HL-60/S4 treated with retinoic acid at 250 ng/mL for 4 days and 3 days (cell line): Measurements from ENCODE around the gene DDIT3.

Source experiments
- in situ Hi-C: fragments of 300-500 bp; cut with MboI; formaldehyde crosslinking; loops from 2 replicates; pipeline ENCODE4 v1.7.0; 2022; ENCODE audit warnings: low sequenced_read_pairs

DDIT3 gene

DNA sequence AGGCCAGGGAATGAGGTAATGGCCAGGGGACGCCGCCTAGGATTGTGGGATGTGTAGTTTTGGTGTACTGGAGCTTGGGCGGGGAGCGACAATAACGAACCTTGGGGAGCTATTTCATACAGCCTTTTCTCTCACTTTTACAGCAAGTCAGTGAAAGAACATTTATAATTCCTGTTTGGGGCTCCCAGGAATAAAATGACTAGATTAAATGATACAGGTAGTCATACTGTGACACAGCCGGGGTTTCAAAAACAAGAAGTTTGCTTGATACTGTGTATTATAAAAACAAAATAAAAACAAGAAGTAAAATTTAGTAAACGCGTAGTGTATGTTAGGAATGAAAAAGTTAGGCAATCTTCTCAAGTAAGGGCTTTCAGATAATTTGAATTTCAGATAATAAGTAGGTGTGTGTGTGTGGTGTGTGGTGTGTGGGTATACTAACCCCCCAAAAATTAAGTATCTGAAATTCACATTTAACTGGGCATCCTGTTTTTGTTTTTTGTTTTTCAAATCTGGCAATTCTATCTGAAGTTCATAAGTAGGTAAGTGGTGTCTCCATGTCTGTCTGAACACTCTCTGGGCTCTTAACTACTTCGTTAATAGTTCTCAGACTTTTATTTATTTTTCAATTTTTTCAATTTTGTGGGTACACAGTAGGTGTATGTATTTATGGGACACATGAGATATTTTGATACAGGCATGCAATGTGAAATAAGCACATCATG is 27.1 kb upstream of the DDIT3 start:
- in situ Hi-C loops, result no loop called here

DNA sequence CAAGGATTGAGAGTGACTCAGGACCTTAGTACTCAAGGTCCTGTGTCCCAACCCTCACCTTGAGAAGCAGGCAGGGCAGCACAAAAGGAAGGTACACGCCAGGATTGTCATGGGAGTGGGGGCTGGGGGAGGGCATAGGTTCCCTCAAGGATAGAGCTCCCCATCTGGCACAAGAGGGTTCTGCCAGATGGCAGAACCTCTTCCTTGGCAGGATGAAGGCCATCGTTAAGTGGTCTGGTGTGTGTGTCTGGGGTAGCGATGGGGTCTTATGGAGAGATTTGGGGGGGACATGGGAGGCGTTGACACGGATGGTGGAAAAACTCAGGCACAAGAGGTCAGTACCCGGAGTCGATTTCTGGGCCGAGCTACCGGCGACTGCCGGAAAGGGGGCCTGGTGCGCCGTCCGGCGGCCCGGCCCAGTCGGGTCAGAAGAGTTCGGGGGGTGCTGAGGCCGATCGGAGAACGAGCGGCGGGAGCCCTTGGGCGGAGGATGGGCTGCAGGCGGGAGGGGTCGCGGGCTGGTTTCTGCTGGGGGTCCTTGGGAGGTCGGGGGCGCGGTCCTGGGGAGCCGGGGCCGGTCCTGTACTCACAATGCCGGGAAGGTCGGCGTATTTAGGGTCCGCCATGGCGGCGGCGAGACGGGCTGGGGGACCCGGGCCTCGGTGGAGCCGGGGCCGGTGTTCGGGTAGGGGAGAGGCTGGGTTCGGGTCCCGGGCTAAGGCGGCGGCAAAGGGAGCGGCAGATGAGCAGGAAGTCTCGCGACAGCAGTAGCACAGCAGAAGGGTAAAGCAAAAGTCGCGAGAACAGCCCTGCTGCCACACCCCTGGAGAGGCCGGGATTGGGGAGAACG is 26.3 kb upstream of the DDIT3 start, which contains the start of gene DCTN2:
Gene DCTN2 (minus strand): TSS at position 755 of the 850 bp plus-strand sequence. CDS start 129 bp downstream, at position 626.
- in situ Hi-C loops, result no loop called here

DNA sequence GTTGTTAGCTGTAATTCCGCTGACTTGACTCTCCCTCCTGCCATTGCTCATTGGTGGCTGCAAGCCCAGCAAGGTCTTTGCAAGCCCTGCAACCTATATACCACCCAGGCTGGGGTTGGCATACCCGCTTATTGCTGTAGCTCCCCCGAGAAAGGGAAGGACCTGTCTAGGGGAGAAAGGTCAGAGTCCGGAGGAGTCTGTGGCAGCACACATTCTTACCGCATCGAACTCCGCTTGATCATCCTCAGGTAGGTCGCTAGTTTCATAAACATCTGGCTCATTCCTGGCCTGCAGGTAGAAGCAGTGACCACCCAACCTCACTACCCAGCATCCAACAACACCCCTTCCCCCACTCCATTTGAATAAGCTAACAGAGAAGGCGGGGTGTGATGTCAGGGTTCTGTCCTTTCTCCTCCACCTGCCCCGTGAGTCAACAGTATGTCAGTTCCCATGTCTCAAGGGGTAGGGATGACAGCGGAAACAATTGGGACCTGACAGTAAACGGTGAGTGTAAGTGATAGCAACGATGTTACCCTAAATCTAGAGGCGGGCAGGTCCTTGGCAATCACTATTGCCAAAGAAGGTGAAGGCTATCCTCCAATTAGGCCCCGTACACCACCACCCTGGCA is 25.6 kb upstream of the DDIT3 start:
- in situ Hi-C loops, result no loop called here

DNA sequence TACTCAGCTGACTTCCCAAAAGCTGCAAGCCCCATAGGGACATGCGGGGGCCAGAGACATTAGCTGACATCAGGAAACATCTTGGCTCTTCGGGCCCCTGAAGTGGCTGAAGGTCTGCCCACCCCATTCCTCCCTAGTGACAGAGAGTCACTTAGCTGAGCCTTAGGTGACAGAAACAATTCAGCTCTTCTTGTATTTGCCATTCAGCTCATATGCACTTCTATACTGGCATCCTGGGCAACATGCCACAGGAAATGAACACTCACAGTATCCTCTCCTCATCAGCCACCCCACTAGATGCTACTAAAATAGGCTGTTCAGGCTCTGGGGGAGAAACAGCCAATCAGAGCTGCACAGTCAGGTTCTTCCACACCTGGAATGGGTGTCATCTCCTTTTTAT is 23.3 kb upstream of the DDIT3 start:
- in situ Hi-C loops, result no loop called here

DNA sequence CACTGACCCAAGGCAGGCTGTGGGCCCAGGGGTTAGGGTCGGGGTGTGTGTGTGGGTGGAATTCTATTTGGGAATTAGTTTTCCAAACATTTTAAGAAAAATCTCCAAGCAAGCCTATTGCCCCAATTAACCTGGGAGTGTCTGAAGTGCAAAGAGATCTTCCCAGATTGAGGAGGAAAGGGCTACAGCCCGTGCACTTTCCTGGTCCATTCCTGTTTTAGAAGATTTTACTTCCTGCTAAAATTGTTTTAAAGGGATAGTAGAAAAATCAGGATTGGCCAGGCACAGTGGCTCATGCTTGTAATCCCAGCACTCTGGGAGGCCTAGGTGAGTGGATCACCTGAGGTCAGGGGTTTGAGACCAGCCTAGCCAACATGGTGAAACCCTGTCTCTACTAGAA is 21.4 kb upstream of the DDIT3 start:
- in situ Hi-C loops, result no loop called here

DNA sequence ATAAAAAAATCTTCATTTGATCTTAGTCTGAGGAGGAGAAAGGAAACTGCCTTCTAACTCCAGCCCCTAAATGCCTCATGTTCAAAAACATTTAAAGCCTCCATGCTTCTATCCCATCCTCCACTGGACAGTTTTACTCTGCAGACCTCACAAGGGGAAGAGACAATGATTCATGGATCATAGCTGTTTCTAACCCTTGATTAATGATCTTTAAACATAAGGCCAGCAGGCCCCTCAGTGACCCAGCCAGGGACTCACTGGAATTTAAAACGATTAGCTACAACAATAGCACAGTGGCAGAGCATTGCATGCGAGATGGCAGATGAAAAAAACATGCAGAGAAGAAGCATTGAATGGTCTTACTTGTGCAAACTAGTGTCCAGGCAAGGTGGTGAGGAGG is 20.7 kb upstream of the DDIT3 start:
- in situ Hi-C loops, result no loop called here

DNA sequence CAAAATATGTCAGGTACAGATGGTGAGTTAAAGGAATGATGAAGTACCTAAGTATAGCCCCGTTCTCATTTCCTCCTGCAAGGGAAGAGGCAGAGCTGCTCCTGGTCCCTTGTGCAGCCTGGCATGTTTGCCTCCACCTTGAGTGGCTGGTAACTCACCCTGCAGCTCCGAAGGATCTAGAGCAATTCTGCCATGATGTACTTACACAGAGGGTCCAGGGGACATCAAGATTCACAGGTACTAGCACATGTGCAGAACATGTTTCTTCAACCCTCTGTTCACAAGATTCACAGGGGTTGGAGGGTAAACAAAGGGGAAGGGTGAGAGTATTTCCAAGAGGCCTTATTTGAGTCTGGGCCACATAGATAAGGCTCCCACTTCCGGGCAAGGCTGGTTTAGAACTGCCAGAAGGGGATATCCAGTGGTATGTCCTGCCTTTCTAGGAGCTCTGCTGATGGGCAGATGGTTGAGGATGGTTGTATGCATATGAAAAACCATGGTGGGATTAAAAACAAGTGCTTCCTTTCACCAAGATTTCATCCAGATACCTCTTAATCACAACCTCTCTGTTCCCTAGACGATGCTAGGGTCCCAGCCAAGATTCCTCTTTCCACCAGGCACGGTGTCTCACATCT is 18.9 kb upstream of the DDIT3 start:
- in situ Hi-C loops, result no loop called here

DNA sequence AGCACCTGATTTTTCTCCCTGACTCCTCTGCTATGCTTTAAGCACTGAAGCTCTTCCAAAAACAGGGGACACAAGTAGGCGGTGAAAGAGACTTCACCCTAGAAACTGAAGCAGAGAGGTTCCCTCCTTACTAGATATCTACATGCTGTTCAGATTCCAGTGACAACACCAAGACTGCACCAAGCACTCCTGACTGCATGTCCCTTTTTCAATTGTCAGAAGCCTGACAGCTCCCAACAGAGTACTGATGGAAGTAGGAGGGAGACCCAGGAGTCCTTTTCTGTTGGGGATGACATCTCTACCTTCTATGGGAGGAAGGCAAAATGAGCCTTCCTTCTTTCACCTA is 16.3 kb upstream of the DDIT3 start:
- in situ Hi-C loops, result no loop called here

DNA sequence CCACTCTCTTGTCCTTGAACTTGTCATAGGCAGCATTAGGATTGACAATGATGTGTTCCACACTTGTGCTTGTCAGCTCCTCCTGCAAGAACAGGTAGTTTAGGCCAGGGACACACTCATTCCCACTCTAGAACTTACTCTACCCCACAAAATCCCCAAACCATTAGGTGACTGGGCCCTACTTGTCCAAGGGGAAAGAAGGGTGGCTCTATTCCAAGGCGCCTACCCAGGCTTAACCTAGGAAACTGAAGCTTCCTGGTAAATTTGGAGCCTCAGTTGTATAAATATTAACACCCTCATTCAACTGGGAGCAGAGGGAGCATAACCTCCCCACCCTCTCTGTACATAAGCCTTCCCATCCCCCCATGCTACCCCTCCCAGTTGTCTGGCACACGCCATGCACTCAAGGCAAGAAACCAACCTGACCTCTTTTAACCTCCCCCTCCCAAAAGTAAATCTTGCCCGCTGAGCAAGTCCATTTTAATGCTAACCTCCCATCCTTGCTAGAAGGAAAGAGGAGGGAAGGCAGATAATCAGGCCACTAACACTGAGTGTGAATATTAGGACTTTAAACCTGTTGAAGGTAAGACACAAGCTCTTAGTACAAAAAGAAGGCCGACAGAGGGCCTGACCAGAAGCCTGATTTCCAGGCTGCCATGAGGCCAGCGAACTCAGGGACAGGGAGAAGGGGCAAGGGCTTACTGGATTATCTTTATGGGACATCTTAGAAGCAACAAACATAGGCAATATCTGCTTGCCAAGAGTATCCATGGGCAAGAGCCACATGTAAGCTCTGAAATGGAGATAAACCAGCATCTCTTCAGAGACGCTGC is 15.7 kb upstream of the DDIT3 start:
- in situ Hi-C loops, result no loop called here

DNA sequence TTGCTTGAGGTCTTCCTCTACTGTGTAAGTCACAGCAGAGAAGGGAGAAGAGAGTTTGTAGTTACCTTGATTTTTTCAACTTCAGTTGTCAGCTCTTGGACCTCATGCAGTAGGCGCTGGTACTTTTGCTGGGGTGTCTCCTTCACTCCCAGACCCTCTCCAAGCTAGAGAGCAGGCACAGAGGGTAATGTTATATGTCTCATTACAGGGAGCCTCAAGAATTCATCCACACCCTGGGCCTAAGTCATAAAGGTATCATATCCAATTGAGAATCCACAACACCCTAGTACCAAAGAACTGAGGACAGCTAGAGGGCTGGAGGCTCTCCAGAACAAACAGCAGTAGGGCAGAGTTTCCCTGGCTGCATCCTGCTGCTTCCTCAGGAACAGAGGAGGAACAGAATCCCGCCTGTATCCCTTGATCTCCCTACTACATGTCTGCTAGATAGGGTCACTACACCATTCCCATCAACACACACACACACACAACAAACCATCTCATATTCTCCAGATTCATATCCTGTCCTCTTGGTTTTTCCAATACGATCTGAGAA is 14.8 kb upstream of the DDIT3 start:
- in situ Hi-C loops, result no loop called here

DNA sequence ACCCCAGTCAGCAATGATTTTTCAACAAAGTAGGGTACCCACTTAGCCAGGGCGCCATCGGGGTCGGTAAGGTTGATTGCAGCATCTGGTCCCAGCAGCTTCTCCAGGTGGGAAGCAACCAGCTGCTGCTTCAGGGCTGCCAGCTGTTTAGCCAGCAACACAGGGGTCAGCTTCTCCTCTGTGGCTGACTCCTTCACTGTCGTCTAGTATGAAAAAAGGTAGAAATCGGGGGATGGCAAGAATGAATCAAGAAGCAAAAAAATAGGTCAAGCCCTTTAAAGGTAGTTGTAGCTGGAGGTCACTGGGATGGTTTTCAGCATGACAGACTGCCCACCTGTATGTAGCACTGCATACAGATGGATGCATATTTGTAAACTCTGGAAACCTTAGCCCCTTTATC is 13.9 kb upstream of the DDIT3 start:
- in situ Hi-C loops, result no loop called here

DNA sequence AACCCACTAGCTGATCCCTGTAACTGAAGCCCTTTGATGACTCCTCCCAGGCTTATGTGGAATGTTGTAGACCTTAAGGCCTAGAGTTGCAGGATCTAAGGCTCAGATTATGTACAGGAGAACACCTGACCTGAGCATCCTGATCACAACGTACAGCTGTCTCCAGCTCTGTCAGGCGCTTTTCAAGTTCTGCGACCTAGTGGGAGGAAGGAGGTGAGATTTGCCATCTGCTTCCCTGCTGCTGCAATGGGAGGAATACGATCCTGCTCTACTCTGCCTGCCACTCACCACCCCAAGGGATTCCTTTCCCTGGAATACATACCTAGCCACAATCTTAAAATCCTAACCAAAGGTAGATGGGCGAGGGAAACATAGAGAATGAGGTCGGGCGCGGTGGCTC is 12.8 kb upstream of the DDIT3 start:
- in situ Hi-C loops, result no loop called here

DNA sequence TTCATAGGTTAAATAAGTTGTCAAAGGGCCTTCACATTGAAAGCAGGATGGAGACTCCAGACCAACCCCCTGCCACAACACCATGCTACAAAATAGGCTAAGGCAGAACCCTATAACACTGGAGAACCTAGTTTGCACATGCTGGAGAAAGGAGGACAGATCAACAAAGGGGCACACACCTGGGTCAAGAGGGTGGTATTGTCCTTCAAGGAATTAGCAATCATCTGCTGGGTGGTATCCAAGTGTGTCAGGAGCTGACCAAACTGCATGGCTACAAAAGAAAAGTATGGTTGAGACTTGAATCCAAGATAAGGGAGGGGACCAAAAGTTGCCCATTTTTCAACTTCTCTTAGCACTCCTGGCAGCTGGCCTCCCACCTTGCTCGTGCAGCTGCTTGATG is 11.5 kb upstream of the DDIT3 start:
- in situ Hi-C loops, result no loop called here

DNA sequence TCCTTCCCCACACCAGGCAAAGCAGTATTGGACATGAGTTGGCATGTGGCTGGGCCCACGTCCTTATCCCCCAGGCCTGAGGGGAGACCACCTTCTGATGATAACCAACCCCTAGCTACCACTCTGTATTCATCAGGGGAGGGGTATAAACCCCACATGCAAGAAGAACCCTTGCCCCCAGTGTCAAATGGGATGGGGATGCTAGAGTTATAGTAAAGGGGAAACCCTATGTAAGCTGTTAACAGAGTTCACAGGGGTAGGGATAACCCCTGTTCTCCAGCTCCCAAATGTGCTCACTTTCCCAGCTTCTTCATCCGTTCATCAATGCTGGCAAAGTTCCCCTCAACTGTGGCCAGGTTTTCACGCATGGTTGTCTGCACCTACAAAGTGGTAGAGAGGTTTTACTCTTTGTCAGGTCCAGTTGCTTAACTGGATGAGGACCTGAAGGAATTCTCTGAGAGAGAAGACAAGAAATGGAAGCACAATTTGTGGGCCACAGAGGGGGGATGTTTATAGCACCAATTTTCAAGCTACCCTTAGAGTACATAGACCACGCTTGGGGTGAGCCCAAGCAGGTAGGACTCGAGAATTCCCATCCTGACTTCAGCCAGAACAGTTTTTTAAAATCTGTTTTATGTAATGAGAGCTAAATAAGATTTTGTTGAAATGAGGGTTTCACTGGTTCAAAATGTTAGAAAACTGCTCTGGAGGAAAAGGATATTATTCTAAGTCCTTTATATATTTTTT is 10.3 kb upstream of the DDIT3 start:
- in situ Hi-C loops, result no loop called here

DNA sequence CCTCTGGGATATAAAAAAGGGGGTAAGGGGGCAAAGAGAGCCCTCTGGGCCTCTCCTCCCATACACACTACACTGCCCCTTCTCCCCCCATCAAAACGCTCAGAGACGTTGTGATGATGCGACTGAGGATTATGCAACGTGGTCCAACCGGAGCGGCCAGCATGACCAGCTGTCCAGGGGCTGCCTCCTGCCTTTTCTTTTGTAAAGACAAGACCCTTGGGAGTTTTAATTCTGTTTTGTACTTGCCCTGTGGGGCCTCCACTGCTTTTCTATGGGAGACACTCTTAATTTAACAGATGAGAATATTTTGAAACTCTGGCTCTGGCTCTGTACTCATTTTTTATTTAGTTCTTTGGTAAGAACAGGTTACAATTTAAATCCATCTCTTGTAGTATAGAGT is 9.5 kb upstream of the DDIT3 start:
- in situ Hi-C loops, result no loop called here

DNA sequence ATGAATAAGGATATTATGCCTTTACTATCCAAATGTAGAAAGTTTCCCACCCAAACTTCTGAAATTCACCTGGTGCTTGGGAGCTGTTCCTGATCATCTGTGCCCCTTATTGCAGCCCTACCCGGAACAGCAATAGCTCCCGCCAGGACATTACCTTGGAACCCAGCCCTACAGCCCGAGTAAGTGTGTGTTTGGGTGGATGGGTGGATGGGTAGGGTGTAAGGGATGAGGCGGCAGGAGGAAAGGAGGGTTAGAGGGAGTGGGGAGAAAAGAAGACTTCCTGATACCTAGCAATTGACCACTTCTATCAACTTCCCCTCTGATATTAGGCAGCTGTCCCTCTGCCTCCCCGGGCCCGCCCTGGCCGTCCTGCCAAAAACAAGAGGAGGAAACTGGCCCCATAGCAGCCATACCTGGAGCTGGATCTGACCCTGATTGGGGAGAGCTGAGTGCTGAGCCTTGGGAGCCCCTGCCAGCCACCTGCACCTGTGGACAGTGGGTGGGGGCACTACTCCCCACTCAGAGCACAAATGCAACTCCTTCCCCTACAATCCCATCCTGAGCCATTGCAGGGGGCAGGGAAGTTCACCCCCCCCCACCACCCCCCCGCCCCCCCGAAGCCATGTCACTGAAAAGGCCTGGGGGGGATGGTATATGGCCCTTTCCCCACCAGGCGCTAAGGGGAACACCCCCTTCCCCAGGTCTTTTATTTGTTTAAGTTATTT is 8.7 kb upstream of the DDIT3 start:
- in situ Hi-C loops, result no loop called here

DNA sequence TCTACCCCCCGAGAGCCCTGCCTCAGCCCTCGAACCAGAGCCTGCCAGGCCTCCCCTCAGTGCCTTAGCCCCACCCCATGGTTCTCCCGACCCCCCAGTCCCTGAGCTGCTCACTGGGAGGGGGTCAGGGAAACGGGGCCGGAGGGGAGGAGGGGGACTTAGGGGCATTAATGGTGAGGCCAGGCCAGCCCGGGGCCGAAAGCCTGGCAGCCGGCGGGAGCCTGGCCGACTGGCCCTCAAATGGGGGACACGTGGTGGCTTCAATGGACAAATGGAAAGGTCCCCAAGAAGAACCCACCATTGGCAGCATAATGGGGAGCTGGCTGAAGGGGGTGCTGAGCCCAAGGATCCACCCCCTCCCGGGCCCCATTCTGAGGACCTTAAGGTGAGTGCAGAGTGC is 7.9 kb upstream of the DDIT3 start:
- in situ Hi-C loops, result no loop called here

DNA sequence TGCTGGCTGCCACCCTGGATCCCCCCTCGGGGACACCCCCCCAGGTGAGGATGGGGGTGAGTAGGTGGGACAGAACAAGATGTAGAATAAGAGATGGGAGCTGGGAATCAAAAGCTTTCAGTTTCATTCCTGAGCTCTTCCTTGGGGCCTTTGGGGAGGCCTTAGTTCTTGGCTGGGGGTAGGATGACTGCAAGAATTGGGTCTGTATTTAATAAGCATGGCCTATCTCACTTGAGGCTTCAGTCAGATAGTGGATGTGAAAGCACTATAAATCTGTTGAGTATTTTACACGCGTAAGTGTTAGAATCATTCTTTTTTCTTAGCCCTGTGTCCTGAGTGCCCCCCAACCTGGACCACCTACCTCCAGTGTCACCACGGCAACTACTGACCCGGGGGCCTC is 6.9 kb upstream of the DDIT3 start:
- in situ Hi-C loops, result no loop called here
